ENCODE data around the gene RANBP17.
"Not testable (repeated sequence)": the region's sequence is repeated elsewhere in the genome, so short reads cannot be mapped to it uniquely, and the experiment has no call there.

The RANBP17 gene

GRCh38 chr5:170870390-170870789, 8.6 kb downstream of the RANBP17 start:
- not testable (repeated sequence) for DNase-seq

GRCh38 chr5:170874017-170874416, 12.2 kb downstream of the RANBP17 start:
- no peak for DNase-seq

- no peak for DNase-seq
Observed at GRCh38 chr5:170875811-170876210, 14.0 kb downstream of the RANBP17 start.

GRCh38 chr5:170880084-170880483, 18.3 kb downstream of the RANBP17 start:
- no peak for DNase-seq

- DNase-seq: no peak
Observed at GRCh38 chr5:170882345-170882744, 20.5 kb downstream of the RANBP17 start.

- DNase-seq: no peak
Observed at GRCh38 chr5:170885256-170885655, 23.4 kb downstream of the RANBP17 start.

GRCh38 chr5:170885809-170886208, 24.0 kb downstream of the RANBP17 start:
- no peak for DNase-seq

GRCh38 chr5:170886210-170886894, 24.5 kb downstream of the RANBP17 start:
- DNase-seq: no peak

- DNase-seq: no peak
Observed at GRCh38 chr5:170892196-170892595, 30.4 kb downstream of the RANBP17 start.

GRCh38 chr5:170894665-170895064, 32.8 kb downstream of the RANBP17 start:
- DNase-seq: no peak

GRCh38 chr5:170896779-170897178, 35.0 kb downstream of the RANBP17 start:
- DNase-seq: peak; percentile 14

GRCh38 chr5:170903075-170903474, 41.3 kb downstream of the RANBP17 start:
- no peak for DNase-seq

GRCh38 chr5:170907758-170908157, 45.9 kb downstream of the RANBP17 start:
- no peak for DNase-seq

- DNase-seq: no peak
Observed at GRCh38 chr5:170913573-170913972, 51.8 kb downstream of the RANBP17 start.

GRCh38 chr5:170917113-170917512, 55.3 kb downstream of the RANBP17 start:
- DNase-seq: no peak

GRCh38 chr5:170920196-170920595, 58.4 kb downstream of the RANBP17 start:
- DNase-seq: no peak

- not testable (repeated sequence) for DNase-seq
Observed at GRCh38 chr5:170922331-170922730, 60.5 kb downstream of the RANBP17 start.

GRCh38 chr5:170923910-170924620, 62.2 kb downstream of the RANBP17 start:
- DNase-seq: no peak

GRCh38 chr5:170935534-170936218, 73.9 kb downstream of the RANBP17 start:
- not testable (repeated sequence) for DNase-seq

GRCh38 chr5:170937072-170937471, 75.3 kb downstream of the RANBP17 start:
- no peak for DNase-seq

- DNase-seq: no peak
Observed at GRCh38 chr5:170937914-170938313, 76.1 kb downstream of the RANBP17 start.

GRCh38 chr5:170939178-170939577, 77.4 kb downstream of the RANBP17 start:
- DNase-seq: no peak

- no peak for DNase-seq
Observed at GRCh38 chr5:170941788-170942187, 80.0 kb downstream of the RANBP17 start.

GRCh38 chr5:170945275-170945674, 83.5 kb downstream of the RANBP17 start:
- DNase-seq: peak; percentile 36
